OCI-LY7 (cell line): ENCODE data around the gene SP6.

Experiments used
- CTCF ChIP-seq: fragments of 200-600 bp; sonication (generic); conservative IDR thresholded peaks from 2 replicates; pipeline ENCODE4 v1.5.1; 2014; ENCODE audit warnings: mild to moderate bottlenecking, antibody characterized with exemption, low read length, moderate library complexity, mixed read lengths
- EZH2phosphoT487 ChIP-seq: fragments of 200-600 bp; sonication (generic); IDR thresholded peaks from 2 replicates; pipeline ENCODE4 v1.6.1; 2018; ENCODE audit warnings: low read depth, borderline replicate concordance, mild to moderate bottlenecking, mixed run types, antibody characterized with exemption, low read length, moderate library complexity, mixed read lengths

- TF ChIP-seq CTCF (no peak), EZH2phosphoT487 (no peak)
Observed at GRCh38 chr17:47869114-47869513, 18.2 kb upstream of the SP6 start.
